AG04450 (cell line): ENCODE data around the gene TNRC6C. TPM values are rescaled to one million over a fixed set of nuclear protein-coding genes. Genes with fewer than 3 reads are reported as not detected.
"Not testable (repeated sequence)": the region's sequence is repeated elsewhere in the genome, so short reads cannot be mapped to it uniquely, and the experiment has no call there.

Source experiments
- CTCF ChIA-PET: fragments of 300-600, 350-600 bp; formaldehyde crosslinking; extraction: SDS; loops from one replicate; lab custom pipeline; 2022; ENCODE audit warnings: antibody characterized with exemption, inconsistent platforms; lab: Charles Lee
- POLR2A ChIA-PET: fragments of 350-600 bp; formaldehyde crosslinking; extraction: SDS; loops from one replicate; lab custom pipeline; 2021; ENCODE audit warnings: antibody characterized with exemption, inconsistent platforms; lab: Yijun Ruan, JAX
- DNase-seq: peaks from one replicate; pipeline ENCODE4 v3.0.0-alpha.2; 2011; ENCODE audit warnings: low read depth, low spot score
- H3K27ac ChIP-seq: one replicate; pipeline ENCODE4 v1.5.1; 2012; ENCODE audit warnings: low read depth, low read length, control low read depth
- H3K27me3 ChIP-seq: one replicate; pipeline ENCODE4 v1.6.0; 2012; ENCODE audit warnings: low read length; ENCODE audit not compliant: control insufficient read depth, insufficient read depth
- H3K4me3 ChIP-seq: 2 replicates; pipeline ENCODE4 v1.5.1; 2011; ENCODE audit warnings: mild to moderate bottlenecking, low read depth, low read length, control low read depth
- H3K9me3 ChIP-seq: 2 replicates; pipeline ENCODE4 v1.5.1; 2012; ENCODE audit warnings: low read length; ENCODE audit not compliant: control insufficient read depth, insufficient read depth
- polyA plus RNA-seq: library from polyadenylated mRNA; depleted of rRNA; stranded (reverse); fragments of >200 nt; gene quantifications from 2 replicates; pipeline ENCODE4 v1.2.3, GENCODE V29; 2011
- TF ChIP-seq, protein P1 (sequence below): IDR thresholded peaks from 2 replicates; pipeline ENCODE4 v1.5.1; 2011; ENCODE audit warnings: low read depth, low read length, control low read depth, inconsistent platforms

TNRC6C gene
- polyA plus RNA-seq, 1 experiment: 1.2 TPM

DNA sequence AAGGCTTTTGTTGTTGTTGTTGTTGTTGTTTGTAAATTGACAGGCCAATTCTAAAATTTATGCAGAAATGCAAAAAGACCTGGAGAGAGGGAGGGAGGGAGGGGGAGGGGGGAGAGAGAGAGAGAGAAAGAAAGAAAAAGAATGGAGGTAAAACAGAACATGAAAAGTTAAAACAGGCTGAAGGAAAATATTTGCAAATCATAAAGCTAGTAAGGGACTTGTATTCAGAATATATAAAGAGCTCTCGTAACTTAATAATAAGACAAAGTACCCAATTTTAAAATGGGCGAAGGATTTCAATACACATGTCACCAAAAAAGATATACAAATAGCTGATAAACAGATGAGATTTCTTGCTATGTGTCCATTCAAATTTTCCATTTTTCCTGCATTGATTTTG is 15.4 kb downstream of the TNRC6C start:
- Histone ChIP-seq H3K27ac (no peak overlapping the region), H3K9me3 (no peaks in the 10 kb centered on the region), H3K4me3 (no peak overlapping the region), H3K27me3 (no peaks in the 10 kb centered on the region)
- TF ChIP-seq, protein P1, sequence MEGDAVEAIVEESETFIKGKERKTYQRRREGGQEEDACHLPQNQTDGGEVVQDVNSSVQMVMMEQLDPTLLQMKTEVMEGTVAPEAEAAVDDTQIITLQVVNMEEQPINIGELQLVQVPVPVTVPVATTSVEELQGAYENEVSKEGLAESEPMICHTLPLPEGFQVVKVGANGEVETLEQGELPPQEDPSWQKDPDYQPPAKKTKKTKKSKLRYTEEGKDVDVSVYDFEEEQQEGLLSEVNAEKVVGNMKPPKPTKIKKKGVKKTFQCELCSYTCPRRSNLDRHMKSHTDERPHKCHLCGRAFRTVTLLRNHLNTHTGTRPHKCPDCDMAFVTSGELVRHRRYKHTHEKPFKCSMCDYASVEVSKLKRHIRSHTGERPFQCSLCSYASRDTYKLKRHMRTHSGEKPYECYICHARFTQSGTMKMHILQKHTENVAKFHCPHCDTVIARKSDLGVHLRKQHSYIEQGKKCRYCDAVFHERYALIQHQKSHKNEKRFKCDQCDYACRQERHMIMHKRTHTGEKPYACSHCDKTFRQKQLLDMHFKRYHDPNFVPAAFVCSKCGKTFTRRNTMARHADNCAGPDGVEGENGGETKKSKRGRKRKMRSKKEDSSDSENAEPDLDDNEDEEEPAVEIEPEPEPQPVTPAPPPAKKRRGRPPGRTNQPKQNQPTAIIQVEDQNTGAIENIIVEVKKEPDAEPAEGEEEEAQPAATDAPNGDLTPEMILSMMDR: no peak
- ChIA-PET POLR2A (interaction anchor here (3.6 kb wide), 1 partner anchor 16 kb away, joined by 18 read pairs; the partner anchor contains the start of gene TNRC6C), CTCF (interaction anchor here (1.6 kb wide), 1 partner anchor 432 kb away, joined by 4 read pairs; no protein-coding TSS in a partner anchor)
- DNase-seq: no peak

DNA sequence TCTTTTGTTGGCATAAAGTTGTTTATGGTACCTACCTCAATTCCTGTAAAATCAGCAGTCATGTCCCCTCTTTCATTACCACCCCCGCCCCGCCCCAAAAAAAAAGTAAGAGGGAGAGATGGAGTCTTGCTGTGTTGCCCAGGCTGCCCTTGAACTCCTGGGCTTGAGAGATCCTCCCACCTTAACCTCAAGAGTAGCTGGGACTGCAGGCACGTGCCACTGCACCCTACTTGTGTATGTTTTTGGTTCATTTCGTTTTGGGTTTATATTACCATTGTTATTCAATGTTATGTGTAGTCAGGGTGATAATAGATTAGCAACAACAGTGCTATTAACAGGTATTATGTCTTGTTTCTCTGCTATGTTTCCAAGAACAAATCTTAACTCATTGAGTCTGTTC is 15.9 kb downstream of the TNRC6C start:
- POLR2A ChIA-PET: interaction anchor here (3.6 kb wide), 1 partner anchor 16 kb away, joined by 18 read pairs; the partner anchor contains the start of gene TNRC6C
- CTCF ChIA-PET: interaction anchor here (0.7 to 1.6 kb wide), 3 partner anchors 188 to 831 kb away, joined by 4 to 13 read pairs (median 6); no protein-coding TSS in a partner anchor
- TF ChIP-seq, protein P1: no peak
- Histone ChIP-seq H3K4me3 (no peak overlapping the region), H3K27me3 (no peaks in the 10 kb centered on the region), H3K27ac (no peak overlapping the region), H3K9me3 (no peaks in the 10 kb centered on the region)
- no peak for DNase-seq

DNA sequence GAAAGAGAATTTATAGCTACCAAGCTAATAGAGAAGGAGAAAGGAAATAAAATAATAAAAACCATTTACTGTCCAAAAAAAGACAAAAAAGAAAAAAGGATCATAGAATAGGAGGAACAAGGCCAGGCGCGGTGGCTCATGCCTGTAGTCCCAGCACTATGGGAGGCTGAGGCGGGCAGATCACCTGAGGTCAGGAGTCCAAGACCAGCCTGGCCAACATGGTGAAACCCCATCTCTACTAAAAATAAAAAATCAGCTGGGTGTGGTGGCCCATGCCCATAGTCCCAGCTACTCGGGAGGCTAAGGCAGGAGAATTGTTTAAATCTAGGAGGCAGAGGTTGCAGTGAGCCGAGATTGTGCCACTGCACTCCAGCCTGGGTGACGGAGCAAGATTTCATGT is 23.9 kb downstream of the TNRC6C start:
- H3K27ac ChIP-seq, H3K27me3 ChIP-seq, H3K9me3 ChIP-seq, H3K4me3 ChIP-seq, CTCF ChIA-PET, DNase-seq, POLR2A ChIA-PET: not testable (repeated sequence)

DNA sequence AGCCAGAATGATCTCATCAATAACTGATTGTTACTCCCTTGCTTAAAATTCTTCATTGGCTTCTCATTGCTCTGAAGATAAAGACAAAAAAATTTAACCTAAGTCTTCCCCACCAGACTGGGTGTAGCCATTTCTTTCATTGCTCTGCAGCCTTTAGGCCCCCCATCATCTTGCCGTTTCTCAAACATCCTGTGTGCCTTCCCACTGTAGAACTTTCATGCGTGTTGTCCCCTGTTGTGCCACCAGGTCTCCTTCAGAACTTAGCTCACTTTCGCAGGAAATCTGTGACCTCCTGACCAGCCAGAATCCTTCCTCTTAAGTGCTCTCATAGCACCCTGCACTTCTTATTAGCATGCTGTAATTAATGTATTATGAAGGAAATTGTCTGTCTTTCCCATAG is 31.8 kb downstream of the TNRC6C start:
- no peaks in the 10 kb centered on the region for H3K9me3 ChIP-seq
- DNase-seq: no peak
- TF ChIP-seq, protein P1: no peak
- ChIA-PET CTCF (no interaction called here), POLR2A (no interaction called here)
- no peaks in the 10 kb centered on the region for H3K27me3 ChIP-seq
- H3K4me3 ChIP-seq: no peak overlapping the region
- no peak overlapping the region for H3K27ac ChIP-seq

DNA sequence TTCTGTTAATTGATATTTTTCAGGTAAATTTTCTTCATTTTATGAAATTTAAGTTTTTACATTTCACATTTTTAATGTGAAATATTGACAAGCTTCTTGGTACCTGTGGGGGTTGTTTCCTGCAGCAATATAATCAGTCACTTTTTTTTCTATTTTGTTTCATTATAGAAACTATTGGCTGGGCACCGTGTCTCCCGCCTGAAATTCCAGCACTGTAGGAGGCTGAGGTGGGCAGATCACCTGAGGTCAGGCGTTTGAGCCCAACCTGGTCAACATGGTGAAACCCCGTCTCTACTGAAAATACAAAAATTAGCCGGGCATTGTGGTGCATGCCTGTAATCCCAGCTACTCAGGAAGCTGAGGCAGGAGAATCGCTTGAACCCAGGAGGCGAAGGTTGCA is 35.2 kb downstream of the TNRC6C start:
- H3K27me3 ChIP-seq, H3K9me3 ChIP-seq, POLR2A ChIA-PET, H3K4me3 ChIP-seq, H3K27ac ChIP-seq, DNase-seq: not testable (repeated sequence)
- CTCF ChIA-PET: interaction anchor here (0.7 to 1.4 kb wide), 2 partner anchors 20 to 26 kb away, joined by 3 to 11 read pairs; no protein-coding TSS in a partner anchor

DNA sequence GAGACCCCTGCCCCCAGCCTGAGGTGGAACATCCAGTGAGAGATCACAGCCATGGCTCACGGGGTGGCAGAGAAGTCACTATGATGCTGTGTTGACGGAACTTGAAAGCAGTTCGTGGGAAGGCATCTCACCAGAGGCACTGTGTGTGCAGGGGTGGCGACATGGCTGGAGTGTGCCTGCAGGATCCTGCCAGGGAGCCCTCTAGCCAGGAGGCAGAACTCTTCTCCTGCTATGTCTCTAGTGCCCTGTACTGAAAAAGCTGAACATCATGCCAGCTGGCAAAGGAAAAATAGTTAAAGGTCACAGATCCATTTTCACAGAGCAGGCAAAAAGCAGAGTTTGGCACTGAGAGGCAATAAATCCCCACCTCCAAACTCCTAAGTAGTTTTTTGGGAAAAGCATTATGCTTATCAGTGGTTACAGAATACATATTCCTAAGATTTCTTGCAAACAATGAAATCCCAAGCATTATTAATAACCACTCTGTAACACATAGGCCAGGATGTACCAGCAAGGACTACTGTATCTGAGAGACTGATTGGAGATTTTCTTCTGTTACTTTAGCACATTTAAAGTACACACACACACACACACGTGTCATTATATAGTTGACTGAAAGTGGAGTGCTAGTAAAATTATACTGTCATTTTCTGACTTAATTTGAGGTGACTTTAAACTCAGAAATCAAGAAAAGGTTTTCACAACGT is 36.8 kb downstream of the TNRC6C start:
- no peak overlapping the region for H3K4me3 ChIP-seq
- ChIA-PET POLR2A (no interaction called here), CTCF (no interaction called here)
- H3K27ac ChIP-seq: no peak overlapping the region
- H3K27me3 ChIP-seq: no peaks in the 10 kb centered on the region
- H3K9me3 ChIP-seq: no peaks in the 10 kb centered on the region
- TF ChIP-seq, protein P1: no peak
- DNase-seq: no peak
